Activated naive CD4-positive, alpha-beta T cell treated with anti-CD3 and anti-CD28 coated beads, Interleukin-2, amount 10 ng/mL, durations not matched to agents 7 days and 5 days (primary cell): ENCODE data around the gene CAST.
"Not testable (repeated sequence)": the region's sequence is repeated elsewhere in the genome, so short reads cannot be mapped to it uniquely, and the experiment has no call there.

Experiments
- CTCF ChIA-PET: fragments of 350-600 bp; sonication (Branson Sonifier 250); formaldehyde crosslinking; loops from one replicate; lab custom pipeline; 2021; ENCODE audit warnings: antibody characterized with exemption; lab: Charles Lee
- DNase-seq: peaks from one replicate; pipeline ENCODE4 v3.0.0-alpha.2; 2020
- H3K27ac Mint-ChIP-seq: one replicate; pipeline ENCODE4 v1.8.0; 2021; ENCODE audit warnings: mild to moderate bottlenecking, moderate library complexity, mixed read lengths
- H3K27me3 Mint-ChIP-seq: one replicate; pipeline ENCODE4 v1.8.0; 2021; ENCODE audit warnings: mild to moderate bottlenecking, mixed read lengths
- H3K36me3 Mint-ChIP-seq: one replicate; pipeline ENCODE4 v1.8.0; 2021; ENCODE audit warnings: mixed read lengths
- H3K4me1 Mint-ChIP-seq: one replicate; pipeline ENCODE4 v1.8.0; 2021; ENCODE audit warnings: mixed read lengths
- H3K4me3 Mint-ChIP-seq: one replicate; pipeline ENCODE4 v1.8.0; 2021; ENCODE audit warnings: mild to moderate bottlenecking, moderate library complexity, mixed read lengths
- H3K9me3 Mint-ChIP-seq: one replicate; pipeline ENCODE4 v1.8.0; 2021; ENCODE audit warnings: mixed read lengths

The CAST gene, protein sequence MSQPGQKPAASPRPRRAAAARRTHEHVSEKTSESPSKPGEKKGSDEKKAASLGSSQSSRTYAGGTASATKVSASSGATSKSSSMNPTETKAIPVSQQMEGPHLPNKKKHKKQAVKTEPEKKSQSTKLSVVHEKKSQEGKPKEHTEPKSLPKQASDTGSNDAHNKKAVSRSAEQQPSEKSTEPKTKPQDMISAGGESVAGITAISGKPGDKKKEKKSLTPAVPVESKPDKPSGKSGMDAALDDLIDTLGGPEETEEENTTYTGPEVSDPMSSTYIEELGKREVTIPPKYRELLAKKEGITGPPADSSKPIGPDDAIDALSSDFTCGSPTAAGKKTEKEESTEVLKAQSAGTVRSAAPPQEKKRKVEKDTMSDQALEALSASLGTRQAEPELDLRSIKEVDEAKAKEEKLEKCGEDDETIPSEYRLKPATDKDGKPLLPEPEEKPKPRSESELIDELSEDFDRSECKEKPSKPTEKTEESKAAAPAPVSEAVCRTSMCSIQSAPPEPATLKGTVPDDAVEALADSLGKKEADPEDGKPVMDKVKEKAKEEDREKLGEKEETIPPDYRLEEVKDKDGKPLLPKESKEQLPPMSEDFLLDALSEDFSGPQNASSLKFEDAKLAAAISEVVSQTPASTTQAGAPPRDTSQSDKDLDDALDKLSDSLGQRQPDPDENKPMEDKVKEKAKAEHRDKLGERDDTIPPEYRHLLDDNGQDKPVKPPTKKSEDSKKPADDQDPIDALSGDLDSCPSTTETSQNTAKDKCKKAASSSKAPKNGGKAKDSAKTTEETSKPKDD

DNA sequence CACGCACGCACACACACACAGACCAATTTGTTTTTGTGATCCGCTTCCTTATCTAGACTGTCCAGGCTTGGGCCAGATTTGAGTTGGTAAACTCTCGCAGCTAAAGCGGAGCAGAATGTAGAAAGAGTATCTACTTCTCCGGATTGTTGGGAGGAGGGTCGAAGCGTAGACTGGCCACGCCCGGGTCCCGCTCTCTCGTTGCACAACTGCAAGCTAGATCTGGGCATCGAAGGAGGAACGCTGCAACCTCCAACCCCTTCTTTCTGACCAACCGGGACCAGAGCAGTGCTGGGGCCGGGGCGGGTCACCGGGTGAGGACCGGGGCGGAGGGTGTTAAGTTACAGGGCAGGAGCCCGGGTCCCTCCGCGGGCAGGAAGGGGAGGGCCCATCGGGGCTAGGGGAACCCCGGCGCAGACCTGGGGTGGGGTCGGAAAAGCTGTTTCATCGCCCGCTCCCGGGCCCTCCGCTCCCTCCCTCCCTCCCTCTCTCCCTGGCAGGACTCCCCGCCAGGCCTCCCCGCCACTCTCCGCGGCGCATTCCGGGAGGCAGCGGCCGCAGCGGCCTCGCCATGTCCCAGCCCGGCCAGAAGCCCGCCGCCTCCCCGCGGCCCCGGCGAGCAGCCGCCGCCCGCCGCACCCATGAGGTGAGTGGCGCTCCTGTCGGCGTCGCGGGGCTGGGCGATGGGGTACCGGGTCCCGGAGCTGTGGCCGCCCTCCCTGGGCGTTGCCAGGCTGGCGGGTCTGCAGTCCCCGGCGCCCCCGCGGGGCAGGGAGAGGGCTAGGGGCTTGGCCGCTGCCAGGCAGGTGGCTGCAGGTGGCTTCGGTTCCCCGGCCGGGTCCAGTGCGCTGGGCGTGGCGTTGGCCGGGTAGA, at the start of gene CAST:
Gene CAST (plus strand): TSS at position 522 of the 870 bp plus-strand sequence. CDS start 47 bp downstream, at position 569.
- DNase-seq, result peak; percentile 87
- H3K4me3 Mint-ChIP-seq, result peak within 1 kb of the TSS; percentile 94
- H3K27ac Mint-ChIP-seq, result peak within 1 kb of the TSS; percentile 99
- no peaks in the 10 kb centered on the region for H3K9me3 Mint-ChIP-seq
- CTCF ChIA-PET, result interaction anchor here (0.6 to 2.2 kb wide), 4 partner anchors 24 to 170 kb away, joined by 3 to 6 read pairs (median 4); no protein-coding TSS in a partner anchor
- H3K27me3 Mint-ChIP-seq, result peaks cover 25% of the 10 kb centered on the region
- peaks cover 12% of the 10 kb centered on the region for H3K36me3 Mint-ChIP-seq
- peaks cover 52% of the 10 kb centered on the region for H3K4me1 Mint-ChIP-seq

- Mint-ChIP-seq H3K9me3 (peaks cover 4% of the 10 kb centered on the region), H3K27ac (no peak overlapping the region), H3K36me3 (no peaks in the 10 kb centered on the region), H3K4me3 (no peak overlapping the region), H3K27me3 (peaks cover 24% of the 10 kb centered on the region), H3K4me1 (peaks cover 6% of the 10 kb centered on the region)
- CTCF ChIA-PET, result interaction anchor here (0.8 to 3.1 kb wide), 32 partner anchors 11 to 550 kb away, joined by 3 to 17 read pairs (median 5); partner anchors contain the start of genes CAST and LIX1
- peak; percentile 59 for DNase-seq
Observed at GRCh38 chr5:96614110-96614691, 48.0 kb upstream of the CAST start.

- DNase-seq, result no peak
- Mint-ChIP-seq H3K4me1 (peaks cover 6% of the 10 kb centered on the region), H3K36me3 (no peaks in the 10 kb centered on the region), H3K27ac (no peak overlapping the region), H3K9me3 (peaks cover 10% of the 10 kb centered on the region), H3K27me3 (peaks cover 29% of the 10 kb centered on the region), H3K4me3 (no peak overlapping the region)
- CTCF ChIA-PET, result interaction anchor here (0.8 to 3.1 kb wide), 17 partner anchors 12 to 254 kb away, joined by 3 to 17 read pairs (median 6); no protein-coding TSS in a partner anchor
Observed at GRCh38 chr5:96615223-96615622, 47.0 kb upstream of the CAST start.

GRCh38 chr5:96616801-96617200, 45.4 kb upstream of the CAST start:
- Mint-ChIP-seq H3K9me3 (peaks cover 10% of the 10 kb centered on the region), H3K4me3 (no peak overlapping the region), H3K27me3 (peaks cover 21% of the 10 kb centered on the region), H3K27ac (no peak overlapping the region), H3K36me3 (no peaks in the 10 kb centered on the region), H3K4me1 (peaks cover 6% of the 10 kb centered on the region)
- no peak for DNase-seq
- CTCF ChIA-PET, result interaction anchor here (1.1 to 2.7 kb wide), 3 partner anchors 14 to 545 kb away, joined by 4 to 10 read pairs (median 5); no protein-coding TSS in a partner anchor

DNA sequence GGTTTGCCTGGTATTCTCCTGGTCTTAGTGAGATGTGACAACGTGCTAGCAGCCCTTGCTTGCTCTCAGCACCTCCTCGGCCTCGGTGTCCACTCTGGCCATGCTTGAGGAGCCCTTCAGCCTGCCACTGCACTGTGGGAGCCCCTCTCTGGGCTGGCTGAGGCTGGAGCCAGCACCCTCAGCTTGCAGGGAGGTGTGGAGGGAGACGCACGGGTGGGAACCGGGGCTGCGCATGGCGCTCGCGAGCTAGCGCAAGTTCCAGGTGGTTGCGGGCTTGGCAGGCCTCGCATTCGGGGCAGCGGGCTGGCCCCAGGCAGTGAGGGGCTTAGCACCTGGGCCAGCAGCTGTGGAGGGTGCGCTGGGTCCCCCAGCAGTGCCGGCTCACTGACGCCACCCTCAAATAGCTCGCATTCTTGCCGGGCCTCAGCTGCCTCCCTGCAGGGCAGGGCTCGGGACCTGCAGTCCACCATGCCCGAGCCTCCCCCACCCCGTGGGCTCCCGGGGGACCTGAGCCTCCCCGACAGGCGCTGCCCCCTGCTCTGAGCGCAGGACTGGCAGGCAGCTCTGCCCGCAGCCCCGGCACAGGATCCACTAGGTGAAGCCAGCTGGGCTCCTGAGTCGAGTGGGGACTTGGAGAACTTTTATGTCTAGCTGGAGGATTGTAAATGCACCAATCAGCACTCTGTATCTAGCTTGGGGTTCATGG, 43.7 kb upstream of the CAST start:
- not testable (repeated sequence) for H3K4me3 Mint-ChIP-seq

DNA sequence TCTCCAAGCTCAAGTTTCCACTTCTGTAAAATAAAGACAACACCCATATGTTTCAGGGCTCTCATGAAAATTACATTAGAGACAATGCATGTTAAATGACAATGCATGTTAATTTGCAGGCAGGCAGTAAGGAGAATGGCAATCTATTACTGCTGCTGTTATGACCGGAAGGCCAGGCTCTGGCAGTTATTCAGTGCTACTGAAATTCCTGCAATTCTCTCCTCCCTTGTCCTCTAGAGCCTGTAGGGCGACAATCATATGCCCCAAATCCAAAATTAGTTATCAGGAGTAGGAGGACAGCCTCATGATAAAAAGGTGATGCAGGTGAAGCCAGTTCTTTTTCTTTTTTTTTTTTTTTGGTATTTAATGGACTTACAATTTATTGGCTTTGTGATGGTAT, 42.2 kb upstream of the CAST start:
- Mint-ChIP-seq H3K9me3 (peaks cover 10% of the 10 kb centered on the region), H3K36me3 (no peaks in the 10 kb centered on the region), H3K4me1 (no peaks in the 10 kb centered on the region), H3K27me3 (peaks cover 20% of the 10 kb centered on the region), H3K4me3 (no peak overlapping the region), H3K27ac (no peak overlapping the region)
- CTCF ChIA-PET, result no interaction called here
- DNase-seq, result no peak

More for the DNA sequence above, 43.7 kb upstream of the CAST start:
- H3K27ac Mint-ChIP-seq, DNase-seq, H3K4me1 Mint-ChIP-seq, H3K36me3 Mint-ChIP-seq: not testable (repeated sequence)
- CTCF ChIA-PET, result interaction anchor here (0.8 to 2.7 kb wide), 4 partner anchors 10 to 69 kb away, joined by 3 to 10 read pairs (median 4); no protein-coding TSS in a partner anchor
- Mint-ChIP-seq H3K9me3 (peaks cover 10% of the 10 kb centered on the region), H3K27me3 (peaks cover 21% of the 10 kb centered on the region)

DNA sequence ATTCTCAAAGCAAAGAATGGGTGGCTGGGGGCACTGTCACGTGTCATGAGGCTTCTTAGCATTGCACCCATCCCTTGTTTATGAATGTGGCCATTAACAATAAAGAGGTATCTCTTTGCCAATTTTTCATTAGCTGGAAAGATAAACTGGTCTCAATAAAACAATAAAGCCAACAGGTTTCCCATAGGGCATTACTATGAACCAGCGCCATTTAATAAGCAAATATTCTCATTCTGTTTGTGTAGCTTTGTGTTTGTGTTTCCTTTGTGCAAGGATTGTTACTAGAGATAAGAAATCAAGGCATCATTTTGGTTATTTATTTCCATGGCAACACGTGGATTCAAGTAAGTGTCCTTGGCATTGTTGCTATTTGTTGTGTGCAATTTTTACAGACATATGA, 37.6 kb upstream of the CAST start:
- Mint-ChIP-seq H3K36me3 (no peaks in the 10 kb centered on the region), H3K27me3 (peaks cover 15% of the 10 kb centered on the region), H3K9me3 (peaks cover 2% of the 10 kb centered on the region), H3K4me3 (no peak overlapping the region), H3K4me1 (peaks cover 11% of the 10 kb centered on the region), H3K27ac (no peak overlapping the region)
- CTCF ChIA-PET, result interaction anchor here (1.1 kb wide), 1 partner anchor 8 kb away, joined by 3 read pairs; no protein-coding TSS in a partner anchor
- no peak for DNase-seq

DNA sequence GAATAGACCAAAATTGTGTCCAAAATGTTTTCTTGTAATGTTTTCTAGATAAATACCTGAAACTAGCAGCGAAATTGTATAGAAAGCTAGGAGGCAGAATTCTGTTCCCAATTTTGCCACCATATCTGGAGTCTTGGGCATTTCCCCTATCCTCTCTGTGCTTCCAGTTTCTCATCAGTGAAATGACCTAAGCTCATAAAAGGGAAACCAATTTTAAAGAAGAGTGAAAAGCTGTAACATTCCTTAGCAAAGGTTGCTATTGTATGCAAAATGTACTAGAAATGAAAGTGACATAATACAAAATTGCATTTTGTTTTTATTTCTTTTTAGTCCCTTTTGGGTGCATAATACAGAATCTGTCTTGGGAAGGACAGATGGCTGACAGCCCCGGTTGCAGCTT, 36.8 kb upstream of the CAST start:
- Mint-ChIP-seq H3K27ac (no peak overlapping the region), H3K27me3 (peaks cover 12% of the 10 kb centered on the region), H3K36me3 (no peaks in the 10 kb centered on the region), H3K9me3 (no peaks in the 10 kb centered on the region), H3K4me3 (no peak overlapping the region), H3K4me1 (peaks cover 11% of the 10 kb centered on the region)
- CTCF ChIA-PET, result interaction anchor here (1.1 kb wide), 1 partner anchor 9 kb away, joined by 3 read pairs; no protein-coding TSS in a partner anchor
- DNase-seq, result no peak

- Mint-ChIP-seq H3K9me3 (no peaks in the 10 kb centered on the region), H3K4me3 (no peak overlapping the region), H3K27me3 (peaks cover 12% of the 10 kb centered on the region), H3K36me3 (no peaks in the 10 kb centered on the region), H3K4me1 (peaks cover 11% of the 10 kb centered on the region), H3K27ac (no peak overlapping the region)
- no peak for DNase-seq
- CTCF ChIA-PET, result interaction anchor here (0.7 kb wide), 1 partner anchor 118 kb away, joined by 3 read pairs; no protein-coding TSS in a partner anchor
Observed at GRCh38 chr5:96626956-96627355, 35.2 kb upstream of the CAST start.

DNA sequence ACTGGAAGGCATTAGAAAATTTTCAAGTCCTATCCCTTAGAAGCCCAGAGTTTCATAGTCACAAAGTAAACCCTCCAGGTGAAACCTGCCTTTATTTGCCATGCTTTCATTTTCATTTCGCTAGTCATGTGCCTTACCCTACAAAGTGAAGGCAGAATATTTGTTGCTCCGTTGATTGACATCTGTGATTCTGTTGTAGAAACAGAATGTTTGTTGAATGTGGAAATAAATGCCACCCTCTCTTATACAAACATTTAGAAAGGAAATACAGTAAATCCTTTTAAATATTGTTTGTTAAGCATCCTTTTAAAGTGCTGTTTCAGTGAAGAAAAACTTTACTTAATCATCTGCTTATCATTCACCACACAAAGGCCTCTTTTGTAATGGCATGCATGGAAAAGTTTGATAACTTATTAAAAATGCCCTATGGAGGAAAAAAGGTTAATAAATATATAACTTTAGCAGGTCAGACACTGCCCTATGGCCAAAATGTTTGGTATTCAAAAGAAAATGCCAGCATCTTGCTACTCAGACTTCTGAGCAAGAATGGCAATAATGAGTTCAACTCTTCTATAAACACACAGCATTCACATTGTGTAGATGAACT, 34.3 kb upstream of the CAST start:
- Mint-ChIP-seq H3K27me3 (peaks cover 12% of the 10 kb centered on the region), H3K9me3 (no peaks in the 10 kb centered on the region), H3K36me3 (no peaks in the 10 kb centered on the region), H3K27ac (no peak overlapping the region), H3K4me1 (peaks cover 11% of the 10 kb centered on the region), H3K4me3 (peak overlapping the region; percentile 8)
- no peak for DNase-seq
- CTCF ChIA-PET, result no interaction called here

DNA sequence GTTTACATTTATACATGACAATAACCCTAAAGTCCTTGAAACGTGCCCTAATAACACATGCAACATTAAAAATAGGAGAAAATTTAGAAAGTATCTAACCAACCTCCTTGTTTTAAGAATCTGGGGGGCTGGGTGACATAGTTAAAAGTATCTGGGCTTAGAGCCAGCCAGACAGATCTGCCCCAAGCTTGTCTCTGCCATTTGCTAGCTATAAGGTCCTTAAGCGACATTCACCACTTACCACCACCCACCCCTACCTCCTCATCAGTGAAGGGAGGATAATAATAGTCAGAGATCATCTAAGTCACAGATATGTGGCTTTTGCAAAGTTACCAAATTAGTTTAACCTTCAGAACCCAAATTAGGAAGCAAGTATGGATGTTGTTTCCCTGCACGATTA, 33.8 kb upstream of the CAST start:
- CTCF ChIA-PET, result no interaction called here
- H3K9me3 Mint-ChIP-seq, result no peaks in the 10 kb centered on the region
- no peak overlapping the region for H3K27ac Mint-ChIP-seq
- H3K36me3 Mint-ChIP-seq, result no peaks in the 10 kb centered on the region
- no peak overlapping the region for H3K4me3 Mint-ChIP-seq
- peaks cover 11% of the 10 kb centered on the region for H3K4me1 Mint-ChIP-seq
- no peak for DNase-seq
- peaks cover 12% of the 10 kb centered on the region for H3K27me3 Mint-ChIP-seq

- Mint-ChIP-seq H3K9me3 (no peaks in the 10 kb centered on the region), H3K27me3 (peaks cover 16% of the 10 kb centered on the region), H3K4me3 (no peak overlapping the region), H3K27ac (no peak overlapping the region), H3K4me1 (peaks cover 11% of the 10 kb centered on the region), H3K36me3 (no peaks in the 10 kb centered on the region)
- no peak for DNase-seq
- CTCF ChIA-PET, result interaction anchor here (1.0 kb wide), 1 partner anchor 28 kb away, joined by 3 read pairs; no protein-coding TSS in a partner anchor
Observed at GRCh38 chr5:96629774-96630173, 32.4 kb upstream of the CAST start.
